Measurements from ENCODE around the gene LIPG.
"Not testable (repeated sequence)": the region's sequence is repeated elsewhere in the genome, so short reads cannot be mapped to it uniquely, and the experiment has no call there.

Gene LIPG

GRCh38 chr18:49546719-49547273 lies 15.1 kb upstream of the LIPG start:
- DNase-seq (ENCODE audit: low read depth): no peak

- no peak for DNase-seq (ENCODE audit: low read depth)
These were observed 14.2 kb upstream of the LIPG start for GRCh38 chr18:49547701-49548100.

- no peak for DNase-seq (ENCODE audit: low read depth)
These were observed 13.6 kb upstream of the LIPG start for GRCh38 chr18:49548229-49548636.

- DNase-seq (ENCODE audit: low read depth): no peak
These were observed 11.1 kb upstream of the LIPG start for GRCh38 chr18:49550621-49551339.

- no peak for DNase-seq (ENCODE audit: low read depth)
These were observed 8.9 kb upstream of the LIPG start for GRCh38 chr18:49553003-49553402.

GRCh38 chr18:49555641-49556040 lies 6.2 kb upstream of the LIPG start:
- no peak for DNase-seq (ENCODE audit: low read depth)

- DNase-seq (ENCODE audit: low read depth): no peak
These were observed 3.5 kb upstream of the LIPG start for GRCh38 chr18:49558356-49558755.

- not testable (repeated sequence) for DNase-seq (ENCODE audit: low read depth)
These were observed 2.4 kb upstream of the LIPG start for GRCh38 chr18:49559326-49559931.

GRCh38 chr18:49560277-49560623 lies 1.6 kb upstream of the LIPG start:
- DNase-seq (ENCODE audit: low read depth): no peak

- no peak for DNase-seq (ENCODE audit: low read depth)
These were observed 1.1 kb upstream of the LIPG start for GRCh38 chr18:49560624-49561288.

GRCh38 chr18:49562481-49563129 lies 748 bp downstream of the LIPG start:
- no peak for DNase-seq (ENCODE audit: low read depth)

GRCh38 chr18:49563130-49563540 lies 1.3 kb downstream of the LIPG start:
- DNase-seq (ENCODE audit: low read depth): no peak

- no peak for DNase-seq (ENCODE audit: low read depth)
These were observed 2.1 kb downstream of the LIPG start for GRCh38 chr18:49563701-49564517.

- no peak for DNase-seq (ENCODE audit: low read depth)
These were observed 2.6 kb downstream of the LIPG start for GRCh38 chr18:49564518-49564834.

- DNase-seq (ENCODE audit: low read depth): no peak
These were observed 3.2 kb downstream of the LIPG start for GRCh38 chr18:49565101-49565500.

GRCh38 chr18:49565612-49566011 lies 3.8 kb downstream of the LIPG start:
- DNase-seq (ENCODE audit: low read depth): no peak

- no peak for DNase-seq (ENCODE audit: low read depth)
These were observed 4.4 kb downstream of the LIPG start for GRCh38 chr18:49566217-49566770.

GRCh38 chr18:49566985-49567384 lies 5.1 kb downstream of the LIPG start:
- DNase-seq (ENCODE audit: low read depth): no peak

GRCh38 chr18:49569724-49570123 lies 7.9 kb downstream of the LIPG start:
- no peak for DNase-seq (ENCODE audit: low read depth)

- no peak for DNase-seq (ENCODE audit: low read depth)
These were observed 9.0 kb downstream of the LIPG start for GRCh38 chr18:49570836-49571235.

- DNase-seq (ENCODE audit: low read depth): no peak
These were observed 10.9 kb downstream of the LIPG start for GRCh38 chr18:49572611-49573345.
